Measurements from ENCODE around the gene HGS. TPM values are rescaled to one million over a fixed set of nuclear protein-coding genes. Genes with fewer than 3 reads are reported as not detected.

Gene HGS
- total RNA-seq, 1 donor from 2014 or later: 215 TPM

DNA sequence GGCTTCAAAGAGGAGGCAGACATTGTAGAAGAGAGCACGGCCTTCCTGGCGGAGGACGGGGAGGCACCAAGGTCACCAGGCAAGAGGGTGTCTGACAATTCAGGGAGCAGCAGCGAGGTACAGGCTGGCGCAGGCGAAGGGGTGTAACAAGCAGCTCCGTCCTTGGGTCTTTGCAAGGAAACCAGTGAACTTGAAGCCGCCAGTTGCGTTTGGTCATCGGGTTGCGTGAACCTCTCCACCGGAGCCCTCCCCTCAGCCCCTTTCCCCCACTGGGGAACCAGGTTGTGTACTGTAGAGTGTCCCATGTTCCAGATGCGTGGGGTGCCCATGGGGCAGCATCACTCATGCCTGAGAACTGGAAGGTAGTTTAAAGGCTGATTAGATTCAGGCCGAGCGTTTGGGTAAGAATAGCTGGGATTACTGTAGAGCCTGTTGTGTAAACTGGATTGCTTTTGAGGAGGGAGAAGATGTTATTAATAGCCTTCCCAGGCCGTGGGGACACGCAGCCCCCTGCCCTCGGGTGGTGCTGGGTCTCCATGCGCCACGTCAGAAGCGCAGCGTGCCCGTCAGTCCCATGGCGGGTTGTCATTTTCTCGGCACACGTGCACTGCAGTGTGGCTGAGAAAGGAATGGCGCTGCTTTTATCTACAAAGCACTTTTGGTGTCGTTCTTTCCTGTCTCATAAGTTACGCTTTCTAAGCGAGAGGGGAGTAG, 21.9 kb downstream of the HGS start:
- H3K4me3 ChIP-seq (ENCODE audit: low read depth, low read length): no peak overlapping the region
- DNase-seq (ENCODE audit: low read depth): no peak
- peaks cover 5% of the 10 kb centered on the region for H3K36me3 ChIP-seq (ENCODE audit: control insufficient read depth, insufficient read depth, low read length)
- H3K27me3 ChIP-seq (ENCODE audit: control insufficient read depth, insufficient read depth, low read length): no peaks in the 10 kb centered on the region
- TF ChIP-seq CTCF (IDR thresholded peaks at IDR 0.05; ENCODE audit: insufficient read depth, low read length, poor library complexity, severe bottlenecking): no peak

DNA sequence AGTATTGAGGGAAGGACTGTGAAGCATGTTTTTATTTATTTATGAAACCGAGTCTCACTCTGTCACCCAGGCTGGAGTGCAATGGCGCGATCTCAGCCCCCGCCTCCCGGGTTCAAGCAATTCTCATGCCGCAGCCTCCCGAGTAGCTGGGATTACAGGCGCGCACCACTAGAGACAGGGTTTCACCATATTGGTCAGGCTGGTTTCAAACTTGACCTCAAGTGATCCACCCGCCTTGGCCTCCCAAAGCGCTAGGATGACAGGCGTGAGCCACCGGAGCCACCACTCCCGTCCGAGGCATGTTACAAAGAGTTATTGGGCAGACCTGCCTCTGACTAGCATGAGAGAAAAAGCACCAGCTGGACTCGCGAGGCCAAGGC, 22.4 kb downstream of the HGS start:
- Histone ChIP-seq H3K4me3 (ENCODE audit: low read depth, low read length) (no peak overlapping the region), H3K36me3 (ENCODE audit: control insufficient read depth, insufficient read depth, low read length) (peaks cover 3% of the 10 kb centered on the region), H3K27me3 (ENCODE audit: control insufficient read depth, insufficient read depth, low read length) (no peaks in the 10 kb centered on the region)
- DNase-seq (ENCODE audit: low read depth): no peak
- TF ChIP-seq CTCF (IDR thresholded peaks at IDR 0.05; ENCODE audit: insufficient read depth, low read length, poor library complexity, severe bottlenecking): no peak

DNA sequence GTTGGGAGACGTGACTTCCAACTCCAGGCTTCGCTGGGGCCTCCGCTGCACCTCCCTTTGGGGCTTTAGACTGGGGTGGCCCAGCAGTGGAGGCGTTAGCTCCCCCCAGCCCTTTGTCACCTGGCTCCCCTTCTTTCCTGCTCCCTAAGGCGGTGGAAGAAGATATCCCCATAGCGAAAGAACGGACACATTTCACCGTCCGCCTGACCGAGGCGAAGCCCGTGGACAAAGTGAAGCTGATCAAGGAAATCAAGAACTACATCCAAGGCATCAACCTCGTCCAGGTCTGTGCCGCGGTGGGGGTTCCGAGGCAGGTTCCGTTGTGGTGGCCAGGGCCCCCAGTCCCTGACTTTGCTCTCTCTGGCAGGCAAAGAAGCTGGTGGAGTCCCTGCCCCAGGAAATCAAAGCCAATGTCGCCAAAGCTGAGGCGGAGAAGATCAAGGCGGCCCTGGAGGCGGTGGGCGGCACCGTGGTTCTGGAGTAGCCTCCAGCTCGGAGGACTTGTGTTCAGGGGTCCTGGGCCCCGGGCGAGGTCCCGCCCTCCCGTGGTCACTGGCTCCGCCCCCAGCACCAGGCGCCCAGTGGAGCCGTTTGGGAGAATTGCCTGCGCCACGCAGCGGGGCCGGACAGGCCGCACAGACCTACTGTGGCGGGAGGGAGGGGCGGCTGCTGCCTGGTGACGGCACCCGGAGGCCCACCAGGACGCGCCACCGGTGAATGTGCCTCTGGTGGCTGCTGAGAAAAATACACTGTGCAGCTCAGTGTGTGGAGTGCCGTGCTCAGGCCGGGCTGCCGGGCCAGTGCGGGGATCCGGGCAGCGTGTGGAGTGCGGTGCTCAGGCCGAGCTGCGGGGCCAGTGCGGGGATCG, 23.2 kb downstream of the HGS start:
- DNase-seq (ENCODE audit: low read depth): no peak
- Histone ChIP-seq H3K36me3 (ENCODE audit: control insufficient read depth, insufficient read depth, low read length) (peaks cover 1% of the 10 kb centered on the region), H3K4me3 (ENCODE audit: low read depth, low read length) (no peak overlapping the region), H3K27me3 (ENCODE audit: control insufficient read depth, insufficient read depth, low read length) (no peaks in the 10 kb centered on the region)
- no peak for TF ChIP-seq CTCF (IDR thresholded peaks at IDR 0.05; ENCODE audit: insufficient read depth, low read length, poor library complexity, severe bottlenecking)

GRCh38 chr17:81707725-81708646, 24.2 kb downstream of the HGS start:
- Histone ChIP-seq H3K4me3 (ENCODE audit: low read depth, low read length) (no peak overlapping the region), H3K27me3 (ENCODE audit: control insufficient read depth, insufficient read depth, low read length) (no peaks in the 10 kb centered on the region), H3K36me3 (ENCODE audit: control insufficient read depth, insufficient read depth, low read length) (peaks cover 1% of the 10 kb centered on the region)
- no peak for TF ChIP-seq CTCF (IDR thresholded peaks at IDR 0.05; ENCODE audit: insufficient read depth, low read length, poor library complexity, severe bottlenecking)
- DNase-seq (ENCODE audit: low read depth): no peak

- Histone ChIP-seq H3K4me3 (ENCODE audit: low read depth, low read length) (no peak overlapping the region), H3K36me3 (ENCODE audit: control insufficient read depth, insufficient read depth, low read length) (peaks cover 1% of the 10 kb centered on the region), H3K27me3 (ENCODE audit: control insufficient read depth, insufficient read depth, low read length) (no peaks in the 10 kb centered on the region)
- DNase-seq (ENCODE audit: low read depth): no peak
- no peak for TF ChIP-seq CTCF (IDR thresholded peaks at IDR 0.05; ENCODE audit: insufficient read depth, low read length, poor library complexity, severe bottlenecking)
Measured at GRCh38 chr17:81708739-81709185, 25.0 kb downstream of the HGS start.

All from kidney epithelial cell (primary cell).